Neural cell (in vitro differentiated cells): ENCODE data around the gene CLASP2.

Experiments used
- POLR2AphosphoS5 ChIP-seq: IDR thresholded peaks from 2 replicates; pipeline ENCODE4 v1.6.1; 2012
- TF ChIP-seq, protein P1 (sequence below): fragments of 450-650 bp; IDR thresholded peaks from 2 replicates; pipeline ENCODE4 v1.5.1; 2014; ENCODE audit warnings: antibody characterized with exemption, mild to moderate bottlenecking, moderate library complexity; ENCODE audit not compliant: poor library complexity, severe bottlenecking

DNA sequence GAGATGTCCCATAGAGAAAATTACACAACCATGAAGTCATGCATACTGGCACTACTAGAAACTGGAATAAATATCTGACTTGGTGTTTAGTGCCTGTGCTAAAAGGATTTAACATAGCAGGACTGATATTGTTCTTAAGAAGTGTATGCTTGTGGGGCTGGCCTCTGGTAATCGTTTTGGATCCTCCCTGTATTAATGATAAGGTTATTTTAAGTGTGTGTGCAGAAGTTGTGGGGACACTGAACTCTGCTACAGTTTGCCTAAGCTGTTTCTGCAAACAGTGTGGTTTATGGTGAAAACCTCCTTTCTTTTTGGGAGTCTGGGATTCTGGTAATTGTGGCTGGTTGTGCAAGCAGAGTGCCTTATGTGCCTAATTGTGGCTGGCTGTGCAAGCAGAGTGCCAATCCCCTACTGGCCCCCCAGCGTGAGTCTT lies 120.8 kb downstream of the CLASP2 start:
- TF ChIP-seq, protein P1, sequence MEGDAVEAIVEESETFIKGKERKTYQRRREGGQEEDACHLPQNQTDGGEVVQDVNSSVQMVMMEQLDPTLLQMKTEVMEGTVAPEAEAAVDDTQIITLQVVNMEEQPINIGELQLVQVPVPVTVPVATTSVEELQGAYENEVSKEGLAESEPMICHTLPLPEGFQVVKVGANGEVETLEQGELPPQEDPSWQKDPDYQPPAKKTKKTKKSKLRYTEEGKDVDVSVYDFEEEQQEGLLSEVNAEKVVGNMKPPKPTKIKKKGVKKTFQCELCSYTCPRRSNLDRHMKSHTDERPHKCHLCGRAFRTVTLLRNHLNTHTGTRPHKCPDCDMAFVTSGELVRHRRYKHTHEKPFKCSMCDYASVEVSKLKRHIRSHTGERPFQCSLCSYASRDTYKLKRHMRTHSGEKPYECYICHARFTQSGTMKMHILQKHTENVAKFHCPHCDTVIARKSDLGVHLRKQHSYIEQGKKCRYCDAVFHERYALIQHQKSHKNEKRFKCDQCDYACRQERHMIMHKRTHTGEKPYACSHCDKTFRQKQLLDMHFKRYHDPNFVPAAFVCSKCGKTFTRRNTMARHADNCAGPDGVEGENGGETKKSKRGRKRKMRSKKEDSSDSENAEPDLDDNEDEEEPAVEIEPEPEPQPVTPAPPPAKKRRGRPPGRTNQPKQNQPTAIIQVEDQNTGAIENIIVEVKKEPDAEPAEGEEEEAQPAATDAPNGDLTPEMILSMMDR, result no peak
- no peak for TF ChIP-seq POLR2AphosphoS5
